NCI-H774 (cell line): Measurements from ENCODE around the gene MCTP1.
"Not testable (repeated sequence)": the region's sequence is repeated elsewhere in the genome, so short reads cannot be mapped to it uniquely, and the experiment has no call there.

Source experiments
- DNase-seq: peaks from one replicate; lab custom pipeline; 2025; lab: John Stamatoyannopoulos, UW

Gene MCTP1

DNA sequence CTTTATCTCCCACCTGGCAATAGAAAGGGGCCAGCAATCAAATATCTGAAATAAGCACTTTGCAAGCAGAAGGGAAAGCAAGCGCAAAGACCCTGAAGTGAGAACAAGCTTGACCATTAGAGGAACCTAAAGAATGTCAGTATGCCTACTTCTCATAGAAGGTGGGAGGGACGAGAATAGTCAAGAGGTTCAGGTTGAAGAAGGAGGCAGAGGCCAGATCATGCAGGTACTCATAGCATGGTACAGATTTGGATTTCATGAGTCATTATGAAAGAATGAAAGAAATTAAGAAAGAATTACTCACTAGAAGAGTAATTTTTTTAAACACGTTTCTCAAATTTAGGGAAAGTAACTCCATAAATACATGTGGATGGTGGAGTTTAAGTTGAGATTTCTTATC, 33.7 kb downstream of the MCTP1 start:
- no peak for DNase-seq

- DNase-seq = no peak
Observed at GRCh38 chr5:95244479-95244878, 40.4 kb downstream of the MCTP1 start.

DNA sequence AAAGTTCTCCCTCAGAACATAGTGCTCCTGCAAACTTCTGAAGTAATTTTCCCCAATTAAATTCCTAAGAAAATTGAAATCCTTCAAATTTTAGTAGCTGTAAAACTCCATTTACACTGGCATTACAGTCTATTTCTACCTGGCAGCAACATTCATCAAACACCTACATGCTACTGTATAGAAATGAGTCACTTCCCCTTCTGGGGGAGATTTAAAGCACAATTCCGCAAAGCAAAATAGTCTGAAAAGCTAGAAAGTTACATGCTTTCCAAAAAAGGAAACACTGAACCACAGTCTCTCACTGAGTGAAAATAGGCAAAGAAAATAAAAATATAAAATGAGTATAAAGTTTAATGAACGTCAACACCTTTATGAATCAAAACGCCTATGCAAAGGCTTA, 43.3 kb downstream of the MCTP1 start:
- no peak for DNase-seq

DNA sequence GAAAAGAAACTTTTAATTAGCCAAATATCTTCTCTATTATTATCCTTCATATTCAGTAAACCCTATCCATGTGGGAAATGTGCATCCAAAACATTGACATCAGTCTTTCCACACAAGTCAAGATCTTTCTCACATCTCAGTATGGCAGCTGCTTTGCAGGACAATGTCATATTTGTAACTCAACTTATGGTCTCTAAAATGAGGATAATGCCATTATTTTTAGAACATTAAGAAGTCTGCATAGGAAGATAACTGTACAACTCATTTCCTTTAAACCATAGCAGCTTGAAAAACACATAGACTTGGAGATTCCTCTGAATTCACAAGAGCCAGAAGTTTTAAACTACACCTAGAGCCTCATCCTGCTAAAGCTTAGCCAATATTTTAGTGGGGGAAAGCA, 43.7 kb downstream of the MCTP1 start:
- no peak for DNase-seq

- DNase-seq = no peak
Observed at GRCh38 chr5:95238560-95239325, 46.2 kb downstream of the MCTP1 start.

DNA sequence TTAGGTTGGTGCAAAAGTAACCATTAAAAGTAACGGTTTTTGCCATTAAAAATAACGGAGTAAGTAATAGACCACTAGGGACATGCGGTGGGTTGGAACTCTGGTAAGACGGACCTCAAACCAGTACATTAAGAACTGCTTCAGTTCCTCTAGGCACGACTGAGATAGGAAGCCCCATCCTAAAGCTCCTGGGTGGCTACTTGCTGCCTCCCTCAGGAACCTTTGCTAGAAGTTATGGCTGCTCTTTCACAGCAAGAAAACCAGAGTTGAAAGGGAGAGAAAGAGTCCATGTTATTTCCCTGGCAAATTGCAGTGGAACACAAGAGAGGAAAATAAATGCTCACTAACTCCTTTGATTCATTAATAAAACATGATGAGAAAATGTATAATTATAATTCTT, 47.6 kb downstream of the MCTP1 start:
- DNase-seq = no peak

DNA sequence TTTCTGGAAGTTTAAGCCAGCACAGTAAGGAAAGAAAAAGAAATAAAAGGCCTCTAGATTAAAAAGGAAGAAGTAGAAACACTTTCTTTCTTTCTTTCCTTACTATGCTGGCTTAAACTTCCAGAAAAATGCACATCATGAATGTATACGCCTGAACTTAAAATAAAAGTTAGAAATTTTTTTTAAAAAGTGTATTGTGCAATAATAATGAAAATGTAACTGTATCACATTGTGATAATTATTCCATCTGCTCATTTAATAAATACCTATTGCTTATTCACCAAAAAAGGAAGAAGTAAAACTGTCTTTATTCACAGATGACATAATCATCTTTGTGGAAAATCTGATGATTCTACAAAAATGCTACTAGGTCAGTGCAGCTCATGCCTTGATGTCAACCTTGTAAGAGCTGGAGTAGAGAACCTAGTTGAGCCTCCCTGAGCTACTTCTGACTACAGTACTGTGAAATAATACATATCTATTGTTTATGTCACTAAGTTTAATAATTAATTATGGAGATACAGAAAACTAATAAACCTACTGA, 49.4 kb downstream of the MCTP1 start:
- no peak for DNase-seq

DNA sequence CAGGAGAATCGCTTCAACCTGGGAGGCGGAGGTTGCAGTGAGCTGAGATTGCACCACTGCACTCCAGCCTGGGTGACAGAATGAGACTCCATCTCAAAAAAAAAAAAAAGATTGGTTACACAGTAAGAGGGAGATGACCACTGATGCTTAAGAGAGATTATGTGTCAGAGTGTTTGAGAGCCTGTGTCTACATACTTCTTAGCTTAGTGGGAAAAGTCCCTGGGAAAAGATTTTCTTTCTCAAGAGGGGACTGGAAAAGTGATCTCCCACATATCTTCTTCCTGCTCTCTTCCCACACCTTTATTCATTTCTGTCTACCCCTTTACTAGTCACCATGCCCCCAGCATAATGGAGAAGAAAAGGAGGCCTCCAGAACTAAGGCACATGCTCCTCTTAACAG, 55.2 kb downstream of the MCTP1 start:
- DNase-seq = no peak

DNA sequence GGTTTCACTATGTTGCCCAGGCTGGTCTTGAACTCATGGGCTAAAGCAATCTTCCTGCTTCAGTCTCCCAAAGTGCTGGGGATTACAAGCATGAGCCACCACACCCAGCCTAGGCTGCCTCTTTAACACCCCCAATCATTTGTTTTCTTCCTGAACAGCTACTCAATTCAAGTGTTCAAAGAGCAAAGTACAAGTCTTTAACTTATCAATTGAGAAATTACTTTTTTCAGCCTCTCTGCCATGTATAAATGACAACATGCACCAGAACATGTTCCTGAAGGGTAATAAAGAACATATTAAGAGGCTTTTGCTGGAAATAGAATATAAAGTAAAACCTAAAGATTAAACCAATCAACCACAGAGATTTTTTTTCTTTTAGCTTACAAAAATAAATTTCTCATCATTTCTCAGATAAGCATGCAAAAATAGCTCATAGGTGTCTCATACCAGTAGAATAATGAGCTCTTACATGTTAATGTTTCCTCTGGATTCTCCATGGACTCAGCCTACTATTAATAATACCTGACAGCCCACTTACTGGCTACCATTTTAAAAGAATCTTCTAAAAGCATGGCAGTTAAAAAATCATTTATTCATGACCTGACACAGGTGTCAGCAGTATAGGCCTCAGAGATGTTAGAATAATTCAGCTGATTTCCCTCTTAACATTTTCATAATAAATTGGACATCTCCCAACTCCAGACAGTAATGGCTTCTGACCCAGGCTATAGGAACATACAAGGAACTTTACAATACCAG, 60.0 kb downstream of the MCTP1 start:
- no peak for DNase-seq

DNA sequence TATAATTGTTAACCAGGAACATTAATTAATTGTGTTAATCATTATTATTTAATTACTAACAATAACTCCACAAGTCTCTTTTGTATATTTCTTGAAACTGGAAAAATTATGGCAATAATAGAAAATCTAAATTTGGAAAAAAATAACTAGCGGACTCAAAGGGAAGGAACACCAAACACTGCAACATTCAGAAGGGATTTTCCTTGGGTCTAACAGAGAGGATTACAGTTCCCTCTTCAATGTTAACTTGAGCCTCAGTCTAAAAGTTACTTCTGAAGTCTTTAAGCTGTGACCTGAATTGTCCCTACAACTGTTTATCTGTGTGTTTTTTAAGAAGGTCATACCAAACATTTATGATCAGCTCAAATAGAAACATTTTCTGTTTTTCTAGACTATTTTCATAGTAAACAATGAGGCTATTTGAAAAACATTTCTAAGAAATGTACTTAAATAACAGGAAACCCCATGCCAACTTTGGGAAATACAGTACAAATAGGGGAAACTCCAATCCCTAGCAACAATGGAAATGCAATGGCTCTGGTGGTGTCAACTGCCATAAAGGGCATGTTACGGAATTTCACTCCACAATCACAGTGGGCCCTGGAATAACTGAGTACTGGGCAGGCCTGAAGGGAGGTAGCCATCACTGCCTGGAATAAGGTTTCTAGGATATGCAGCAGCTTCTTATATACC, 61.2 kb downstream of the MCTP1 start:
- no peak for DNase-seq

DNA sequence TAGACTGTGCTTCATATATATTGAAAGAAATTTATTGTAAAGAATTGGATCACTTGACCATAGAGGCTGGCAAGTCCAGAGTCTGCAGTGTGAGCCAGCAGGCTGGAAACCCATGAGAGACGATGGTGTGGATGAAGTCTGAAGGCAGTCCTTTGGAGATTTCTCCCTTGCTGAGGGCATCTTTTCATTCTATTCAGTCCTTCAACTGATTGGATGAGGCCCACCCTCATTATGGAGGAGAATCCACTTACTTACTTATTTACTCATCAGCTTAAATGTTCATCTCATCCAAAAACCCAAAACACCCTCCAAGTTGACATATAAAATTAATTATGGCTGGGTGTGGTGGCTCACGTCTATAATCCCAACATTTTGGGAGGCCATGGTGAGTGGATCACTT, 62.1 kb downstream of the MCTP1 start:
- DNase-seq = no peak

GRCh38 chr5:95221234-95221633, 63.7 kb downstream of the MCTP1 start:
- DNase-seq = no peak

DNA sequence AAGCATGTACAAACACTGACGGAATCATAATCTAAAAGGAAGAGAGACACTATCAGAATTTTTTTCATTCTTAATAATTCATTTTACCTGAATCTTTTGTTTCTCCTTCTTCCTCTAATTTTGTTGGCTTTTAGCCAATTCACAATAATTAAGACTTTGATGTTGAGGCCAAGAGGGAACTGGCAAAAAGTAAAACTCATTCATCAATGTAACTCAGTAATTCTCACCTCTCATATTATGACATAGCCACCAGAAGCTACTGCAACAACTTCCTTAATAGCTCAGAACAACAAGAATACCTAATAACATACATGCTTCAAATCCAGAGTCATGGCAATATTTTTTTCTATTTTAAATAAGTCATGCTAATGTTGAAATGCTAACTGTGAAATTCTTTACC, 64.5 kb downstream of the MCTP1 start:
- DNase-seq = no peak

DNA sequence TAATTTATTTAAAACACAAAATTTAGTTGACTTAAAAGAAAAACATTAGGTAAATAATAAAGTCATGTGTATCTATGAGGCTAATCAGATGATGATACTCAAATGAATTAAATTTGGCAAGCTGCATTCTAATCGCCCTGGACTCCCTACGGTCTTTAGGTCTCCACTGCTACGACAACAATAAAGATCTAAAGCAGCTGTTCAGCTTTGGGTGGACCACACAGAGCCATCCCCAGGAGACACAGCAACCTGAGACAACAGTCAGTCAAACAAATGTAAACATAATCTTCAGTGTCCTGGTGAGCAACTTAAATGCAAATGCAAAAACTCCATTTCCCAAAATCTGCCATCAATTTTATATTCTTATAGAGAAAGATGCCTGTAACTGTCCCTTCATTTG, 65.5 kb downstream of the MCTP1 start:
- no peak for DNase-seq

DNA sequence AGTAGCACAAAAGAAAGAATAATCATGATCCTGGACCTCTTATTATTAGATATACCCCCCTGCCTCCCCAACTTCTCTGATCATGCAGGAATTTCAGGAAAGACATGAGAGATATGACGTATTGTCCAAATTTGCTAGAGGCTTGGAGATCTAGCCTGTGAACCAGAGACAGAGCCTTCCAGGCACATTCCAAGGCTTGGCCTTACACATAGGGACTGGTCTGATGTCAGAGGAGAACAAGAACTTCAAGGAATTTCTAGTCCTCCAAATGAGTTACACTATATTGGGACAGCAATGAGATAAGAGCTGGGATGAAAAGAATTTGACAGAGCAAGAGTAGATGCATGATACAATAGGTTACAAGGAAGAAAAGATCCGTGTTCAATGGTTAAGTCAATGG, 67.0 kb downstream of the MCTP1 start:
- DNase-seq = no peak

DNA sequence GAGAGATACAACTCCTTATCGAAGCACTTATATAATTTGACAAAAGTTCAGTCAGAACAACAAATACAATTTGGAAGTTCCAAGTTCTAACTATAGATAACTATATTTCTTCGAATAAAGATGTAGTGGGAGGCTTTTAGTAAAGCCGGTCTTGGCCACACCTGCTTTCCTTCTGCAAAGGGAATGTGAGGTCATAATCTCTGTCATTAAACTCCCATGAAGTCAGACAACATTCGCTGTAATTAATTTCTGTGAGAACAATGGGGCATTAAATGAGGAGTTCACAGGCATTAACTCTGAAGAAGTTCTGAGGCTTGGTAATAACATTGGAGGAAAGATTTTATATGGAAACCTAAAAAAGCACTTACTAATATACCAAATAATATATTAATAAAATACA, 67.5 kb downstream of the MCTP1 start:
- no peak for DNase-seq

DNA sequence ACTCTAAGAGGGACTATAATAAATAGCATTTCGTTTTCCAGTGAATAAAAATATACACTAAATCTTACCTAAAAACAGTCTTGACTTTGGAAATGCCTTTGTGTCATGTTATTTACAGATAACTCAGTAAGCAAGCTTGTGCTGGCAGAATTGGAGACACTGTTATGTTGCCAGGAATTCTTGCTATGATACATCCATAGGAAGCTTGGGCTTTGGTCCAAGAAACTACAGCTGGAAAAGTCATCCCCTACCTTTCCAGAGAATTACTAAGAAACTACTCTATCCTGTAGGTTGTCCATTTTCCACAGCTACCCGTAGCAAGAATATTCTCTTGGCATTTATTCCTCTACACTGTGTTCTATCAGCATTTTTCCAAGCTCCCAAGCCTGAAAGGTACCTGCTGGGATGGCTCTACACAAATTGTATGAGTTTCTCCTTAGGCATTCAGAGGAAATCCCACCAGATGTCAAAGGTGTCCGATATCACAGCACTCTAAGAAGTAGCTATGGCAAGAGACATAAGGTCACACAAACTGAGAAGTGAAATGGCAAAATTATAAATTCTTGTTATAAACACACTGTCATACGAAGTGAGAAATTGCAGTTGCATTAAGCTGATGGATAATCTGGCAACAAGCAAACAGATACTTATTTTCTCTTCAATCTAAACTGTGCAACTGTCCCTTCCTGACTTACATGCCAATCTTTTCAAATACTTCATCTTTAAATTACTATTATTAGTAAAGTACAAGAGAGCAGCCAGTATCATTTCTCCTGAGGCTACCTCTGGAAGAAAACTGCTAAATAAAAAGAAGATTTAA, 68.5 kb downstream of the MCTP1 start:
- no peak for DNase-seq

- not testable (repeated sequence) for DNase-seq
Observed at GRCh38 chr5:95207811-95208210, 77.1 kb downstream of the MCTP1 start.

- no peak for DNase-seq
Observed at GRCh38 chr5:95194856-95195255, 90.0 kb downstream of the MCTP1 start.

GRCh38 chr5:95191330-95191729, 93.6 kb downstream of the MCTP1 start:
- DNase-seq = no peak

DNA sequence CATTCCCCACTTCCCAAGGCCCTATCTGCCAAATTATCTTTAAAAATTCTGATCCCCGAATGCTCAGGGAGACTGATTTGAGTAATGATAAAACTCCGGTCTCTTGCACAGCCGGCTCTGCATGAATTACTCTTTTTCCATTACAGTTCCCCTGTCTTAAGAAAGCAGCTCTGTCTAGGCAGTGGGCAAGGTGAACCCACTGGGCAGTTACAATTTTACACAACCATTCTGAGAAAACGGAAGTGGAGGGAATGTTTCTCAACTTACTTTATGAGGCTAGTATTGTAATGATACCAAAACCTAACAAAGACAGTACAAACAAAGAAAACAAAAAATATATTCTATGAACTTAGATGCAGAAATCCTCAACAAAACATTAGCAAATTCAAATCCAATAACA, 100.0 kb downstream of the MCTP1 start:
- DNase-seq = no peak

- DNase-seq = no peak
Observed at GRCh38 chr5:95181644-95182043, 103.2 kb downstream of the MCTP1 start.
